GM18870 (cell line): ENCODE results near the gene MPP3.
"Not testable (repeated sequence)": the region's sequence is repeated elsewhere in the genome, so short reads cannot be mapped to it uniquely, and the experiment has no call there.

Source experiments
- ATAC-seq: cut with Tn5 transposase; IDR thresholded peaks from one replicate; pipeline ENCODE4 v1.9.1; 2021; ENCODE audit warnings: moderate library complexity; ENCODE audit not compliant: unreplicated experiment

The MPP3 gene

DNA sequence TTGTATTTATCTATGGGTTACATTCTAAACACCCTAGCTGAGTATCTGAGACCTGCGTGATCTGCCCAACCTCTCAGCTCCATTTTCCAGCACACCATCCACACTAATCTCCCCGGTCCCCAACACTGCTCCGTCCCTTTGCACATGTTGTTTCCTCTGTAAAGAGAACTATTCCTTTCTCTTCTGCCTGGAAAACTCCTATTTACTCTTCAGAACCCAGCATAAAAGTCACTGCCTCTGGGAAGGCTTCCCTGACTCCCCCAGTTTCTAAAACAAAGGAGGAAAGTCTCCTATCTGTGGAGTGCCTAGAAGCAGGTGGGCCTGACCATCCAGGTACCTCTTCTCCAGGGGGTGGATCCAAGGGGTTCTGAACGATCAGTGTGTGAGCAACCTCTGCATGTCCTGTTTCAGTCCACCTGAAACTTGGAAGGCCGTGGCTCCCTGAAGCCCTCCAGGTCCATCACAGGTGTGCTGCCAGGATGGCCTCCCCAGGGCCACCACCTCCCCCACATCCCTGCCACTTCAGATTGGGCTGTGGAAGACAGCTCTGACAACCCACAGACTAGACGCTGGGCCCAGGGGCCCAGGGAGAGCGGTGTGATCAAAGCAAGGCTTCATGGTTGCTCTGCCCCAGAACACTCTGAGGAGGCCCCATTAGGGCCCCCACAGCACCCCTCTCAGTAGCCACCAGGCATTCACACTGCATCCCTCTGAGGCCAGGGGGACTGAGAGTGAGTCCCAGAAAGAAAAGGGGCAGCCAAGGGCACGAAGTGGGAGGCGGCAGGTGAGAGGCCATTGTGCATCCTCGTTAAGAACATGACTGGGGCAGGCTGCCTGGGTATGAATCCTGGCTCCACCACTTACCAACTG is 20.3 kb downstream of the MPP3 start:
- ATAC-seq = no peak

DNA sequence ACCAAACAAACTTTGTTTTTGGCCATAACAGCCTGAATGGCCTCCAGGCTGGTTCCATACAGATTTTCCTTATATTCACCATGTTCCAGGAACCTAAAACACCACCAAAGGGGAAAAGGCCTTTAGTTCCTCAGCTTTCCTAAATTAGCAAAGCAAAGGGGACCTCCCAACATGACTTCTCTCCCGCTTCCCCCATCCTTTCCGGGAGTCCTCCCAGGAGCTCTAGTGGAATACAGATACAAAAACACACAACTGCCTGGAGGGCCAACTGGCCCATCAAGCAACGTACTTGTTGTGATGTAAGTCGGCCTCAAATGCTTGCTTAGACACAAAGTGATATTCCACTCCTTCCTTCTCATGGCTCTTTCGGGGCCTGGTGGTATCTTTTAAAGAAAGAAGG is 22.1 kb downstream of the MPP3 start:
- no peak for ATAC-seq

DNA sequence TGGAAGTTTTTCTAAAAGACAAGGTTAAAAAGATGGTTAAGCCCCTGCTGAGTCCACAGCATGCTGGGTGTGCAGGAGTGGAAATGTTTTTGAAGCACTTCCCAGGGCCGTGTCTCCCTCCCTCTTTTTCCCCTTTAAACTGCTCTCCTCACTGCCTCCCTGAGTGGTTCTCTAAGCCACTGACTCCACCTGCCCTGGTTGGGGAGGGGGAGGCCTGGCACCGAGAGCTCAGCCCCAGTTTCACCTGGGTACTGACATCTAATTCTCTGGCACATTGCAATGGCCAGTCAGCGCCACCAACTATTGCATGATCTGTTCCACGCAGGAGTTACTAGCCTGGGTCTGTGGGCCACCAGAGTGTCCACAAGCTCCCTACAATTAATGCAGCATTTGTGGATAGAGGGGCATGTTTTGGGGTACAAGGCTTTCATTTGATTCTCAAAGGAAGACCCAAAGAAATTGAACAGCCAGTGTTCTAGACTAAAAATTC is 22.7 kb downstream of the MPP3 start:
- ATAC-seq = no peak

DNA sequence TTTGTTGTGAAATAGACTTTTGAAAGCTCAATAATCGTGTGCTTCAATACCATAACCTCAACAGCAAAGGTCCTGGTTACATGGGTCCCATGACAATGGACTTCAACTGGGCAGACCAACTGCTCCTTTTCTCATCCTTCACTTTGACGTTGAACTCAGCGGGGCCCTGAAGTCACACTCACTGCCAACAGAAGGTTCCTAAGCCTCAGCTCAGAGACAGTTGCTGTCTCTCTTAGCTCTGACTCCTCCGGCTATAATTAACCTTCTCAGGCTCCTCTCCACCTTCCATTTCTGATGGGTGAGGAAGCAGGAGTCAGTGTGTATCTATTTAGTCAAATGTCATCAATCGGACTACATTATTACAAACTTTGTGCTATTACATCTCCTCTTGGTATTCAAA is 23.8 kb downstream of the MPP3 start:
- no peak for ATAC-seq

DNA sequence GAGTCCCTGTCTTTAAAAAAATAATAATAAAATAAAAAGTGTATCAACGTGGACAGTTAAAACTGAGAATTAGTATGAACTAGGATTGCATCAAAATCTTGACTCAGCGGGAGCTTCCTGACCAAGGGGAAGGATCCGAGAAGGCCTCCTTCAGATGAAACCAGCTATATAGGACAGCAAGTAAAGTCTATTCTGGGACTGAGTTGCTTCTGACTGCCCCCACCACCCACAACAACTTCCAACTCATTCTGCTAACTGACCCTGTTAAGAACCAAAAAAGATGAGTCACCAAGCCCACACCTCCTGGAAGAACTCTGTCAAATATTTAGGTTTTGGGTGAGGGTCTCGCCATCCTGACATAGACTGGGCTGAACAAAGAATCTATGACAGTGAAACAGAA is 24.9 kb downstream of the MPP3 start:
- ATAC-seq = no peak

GRCh38 chr17:43805117-43805516 is 27.8 kb downstream of the MPP3 start:
- no peak for ATAC-seq

- no peak for ATAC-seq
Measured at GRCh38 chr17:43803758-43804157, 29.2 kb downstream of the MPP3 start.

GRCh38 chr17:43801844-43802243 is 31.1 kb downstream of the MPP3 start:
- no peak for ATAC-seq

GRCh38 chr17:43800736-43801135 is 32.2 kb downstream of the MPP3 start:
- ATAC-seq = no peak

- no peak for ATAC-seq
Measured at GRCh38 chr17:43799047-43799446, 33.9 kb downstream of the MPP3 start.

DNA sequence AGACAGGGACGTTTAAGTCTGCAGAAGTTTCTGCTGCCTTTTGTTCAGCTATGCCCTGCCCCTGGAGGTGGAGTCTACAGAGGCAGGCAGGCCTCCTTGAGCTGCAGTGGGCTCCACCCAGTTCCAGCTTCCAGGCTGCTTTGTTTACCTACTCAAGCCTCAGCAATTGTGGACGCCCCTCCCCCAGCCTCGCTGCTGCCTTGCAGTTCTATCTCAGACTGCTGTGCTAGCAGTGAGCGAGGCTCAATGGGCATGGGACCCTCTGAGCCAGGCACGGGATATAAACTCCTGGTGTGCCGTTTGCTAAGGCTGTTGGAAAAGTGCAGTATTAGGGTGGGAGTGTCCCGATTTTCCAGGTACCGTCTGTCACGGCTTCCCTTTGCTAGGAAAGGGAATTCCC is 34.9 kb downstream of the MPP3 start:
- not testable (repeated sequence) for ATAC-seq

DNA sequence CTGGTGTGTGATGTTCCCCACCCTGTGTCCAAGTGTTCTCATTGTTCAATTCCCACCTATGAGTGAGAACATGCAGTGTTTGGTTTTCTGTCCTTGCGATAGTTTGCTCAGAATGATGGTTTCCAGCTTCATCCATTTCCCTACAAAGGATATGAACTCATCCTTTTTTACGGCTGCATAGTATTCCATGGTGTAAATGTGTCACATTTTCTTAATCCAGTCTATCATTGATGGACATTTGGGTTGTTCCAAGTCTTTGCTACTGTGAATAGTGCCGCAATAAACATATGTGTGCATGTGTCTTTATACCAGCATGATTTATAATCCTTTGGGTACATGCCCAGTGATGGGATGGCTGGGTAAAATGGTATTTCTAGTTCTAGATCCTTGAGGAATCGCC is 40.3 kb downstream of the MPP3 start:
- not testable (repeated sequence) for ATAC-seq

GRCh38 chr17:43791589-43791988 is 41.4 kb downstream of the MPP3 start:
- no peak for ATAC-seq

GRCh38 chr17:43790311-43790940 is 42.5 kb downstream of the MPP3 start:
- no peak for ATAC-seq

GRCh38 chr17:43789482-43789881 is 43.5 kb downstream of the MPP3 start:
- ATAC-seq = no peak

- no peak for ATAC-seq
Measured at GRCh38 chr17:43788540-43788939, 44.4 kb downstream of the MPP3 start.

GRCh38 chr17:43787728-43788127 is 45.2 kb downstream of the MPP3 start:
- ATAC-seq = no peak

DNA sequence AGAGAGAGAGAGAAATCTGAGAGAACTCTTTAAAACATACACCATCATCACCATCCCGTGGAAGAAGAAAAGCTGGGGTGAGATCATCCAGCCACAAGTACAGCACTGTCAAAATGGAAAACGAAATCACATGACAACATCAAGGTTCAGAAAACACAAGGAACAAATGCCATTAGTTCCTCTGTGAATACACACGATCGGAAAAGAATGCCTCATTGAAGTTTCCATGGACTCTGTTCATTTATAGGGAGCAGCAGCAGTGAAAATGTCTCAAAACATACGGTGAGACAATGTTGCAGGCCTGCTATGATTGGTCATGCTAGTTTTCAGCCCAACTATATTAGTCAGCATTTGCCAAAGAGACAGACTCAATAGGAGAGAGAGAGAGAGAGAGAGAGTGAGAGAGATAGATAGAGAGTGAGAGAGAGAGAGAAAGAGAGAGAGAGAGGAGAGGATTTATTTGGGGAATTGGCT is 48.3 kb downstream of the MPP3 start:
- ATAC-seq = no peak

- ATAC-seq = no peak
Measured at GRCh38 chr17:43784068-43784467, 48.9 kb downstream of the MPP3 start.

DNA sequence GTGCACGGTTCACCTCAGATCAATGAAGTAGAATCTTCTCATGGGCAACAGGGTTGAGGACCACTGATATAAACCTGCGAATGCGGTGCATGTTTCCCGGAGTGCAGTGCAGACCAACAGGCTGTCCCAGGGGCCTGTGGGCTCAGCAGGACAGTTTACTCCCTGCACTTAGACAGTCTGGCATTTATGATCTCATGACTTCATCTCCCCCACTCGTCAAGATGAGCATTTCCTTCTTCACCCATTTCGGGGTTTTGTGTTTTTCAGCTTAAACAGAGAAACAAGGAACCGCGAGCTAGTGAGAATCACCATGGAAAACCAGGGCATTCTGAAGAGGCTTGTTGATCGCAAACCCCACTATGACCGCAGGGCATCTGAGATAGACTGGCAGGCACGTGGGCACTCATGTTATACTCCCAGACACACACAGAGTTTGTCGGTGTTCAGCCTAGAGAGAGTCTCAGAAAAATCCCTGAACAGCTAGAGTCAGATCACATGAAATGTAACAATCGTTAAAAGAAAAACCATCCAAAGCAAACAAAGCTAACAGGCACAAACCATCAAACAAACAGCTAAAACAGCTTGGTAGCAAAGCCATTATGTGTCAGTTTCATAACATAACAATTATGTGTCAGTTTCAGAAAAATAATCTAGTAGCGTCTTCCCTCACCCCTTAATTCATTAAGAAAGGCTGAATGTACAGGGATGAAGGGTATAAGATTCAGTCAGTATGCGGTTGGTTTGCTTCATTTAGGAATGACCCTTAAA is 49.8 kb downstream of the MPP3 start:
- no peak for ATAC-seq

DNA sequence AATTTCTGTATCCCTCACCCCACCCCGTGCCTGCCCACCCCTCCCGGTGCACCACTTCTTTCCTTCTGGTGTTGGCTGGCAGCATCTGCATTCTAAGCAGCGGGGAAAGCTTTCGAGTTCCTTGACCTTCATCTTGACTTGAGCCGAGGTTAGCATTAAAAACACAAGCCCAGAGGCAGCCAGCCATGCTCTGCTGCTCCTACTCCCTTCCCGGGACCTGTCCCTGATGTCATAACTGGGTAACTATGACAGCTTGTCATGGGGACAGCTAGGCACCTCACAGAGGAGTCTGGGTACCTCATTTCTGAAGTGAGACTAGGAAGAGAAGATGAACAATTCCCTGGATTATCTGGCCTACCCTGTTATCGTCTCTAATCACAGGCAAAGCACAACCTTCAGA is 52.8 kb downstream of the MPP3 start, which contains the start of gene CFAP97D1:
Gene CFAP97D1, plus strand, starts transcription at position 301 of the 400 bp plus-strand sequence. Its CDS starts 28 bp downstream, at position 329.
- no peak for ATAC-seq
